Gastroesophageal sphincter (tissue), 4 donors: ENCODE measurements around the gene WDR73. TPM values are rescaled to one million over a fixed set of nuclear protein-coding genes. Genes with fewer than 3 reads are reported as not detected.
A peak's percentile ranks its signal among the peaks of the same experiment; 100 is the strongest.

Source experiments
- ATAC-seq: fragments of 150-250 bp; one replicate; pipeline ENCODE4 v1.9.1; 2016; ENCODE audit warnings: mild to moderate bottlenecking, moderate library complexity
- H3K27ac ChIP-seq, 4 donors: fragments of 200-600 bp; sonication (generic) in 3 of 4; 1 replicate in 3 of 4; 2 replicates in 1 of 4; pipeline ENCODE4 v1.5.1; 2016 to 2019
- H3K27me3 ChIP-seq: fragments of 200-600 bp; sonication (generic); one replicate; pipeline ENCODE4 v1.5.1; 2019
- H3K36me3 ChIP-seq, 2 donors: fragments of 200-600 bp; sonication (generic); one replicate each; pipeline ENCODE4 v1.5.1; 2019; ENCODE audit warnings: control low read depth in 1 of 2
- H3K4me1 ChIP-seq, 3 donors: fragments of 200-600 bp; sonication (generic); 1 replicate in 2 of 3; 2 replicates in 1 of 3; pipeline ENCODE4 v1.5.1; 2016 to 2019; ENCODE audit warnings: control low read depth in 2 of 3
- H3K4me3 ChIP-seq, 2 donors: fragments of 200-600 bp; sonication (generic); one replicate each; pipeline ENCODE4 v1.5.1; 2019; ENCODE audit warnings: mild to moderate bottlenecking in 1 of 2, moderate library complexity in 1 of 2
- H3K9me3 ChIP-seq, 3 donors: fragments of 200-600 bp; sonication (generic); one replicate each; pipeline ENCODE4 v1.5.1; 2017 to 2019; ENCODE audit warnings: control low read depth in 2 of 3
- CTCF ChIP-seq, 4 experiments: fragments of 200-600 bp in 2 of 4; fragments of 450-650 bp in 2 of 4; sonication (generic) in 1 of 4; IDR thresholded peaks; one replicate each; pipeline ENCODE4 v1.5.1; 2017 to 2019; ENCODE audit warnings: antibody characterized with exemption in 4 of 4, mild to moderate bottlenecking in 2 of 4, moderate library complexity in 2 of 4
- EP300 ChIP-seq: sonication (generic); formaldehyde crosslinking; IDR thresholded peaks from one replicate; pipeline ENCODE4 v1.6.1; 2017; ENCODE audit warnings: antibody characterized with exemption, mild to moderate bottlenecking
- POLR2A ChIP-seq, 2 donors: fragments of 450-650 bp; IDR thresholded peaks; one replicate each; pipeline ENCODE4 v1.6.1; 2017; ENCODE audit warnings: antibody characterized with exemption in 2 of 2, mild to moderate bottlenecking in 2 of 2, moderate library complexity in 1 of 2
- POLR2AphosphoS5 ChIP-seq: sonication (generic); formaldehyde crosslinking; IDR thresholded peaks from one replicate; pipeline ENCODE4 v1.6.1; 2017; ENCODE audit warnings: antibody characterized with exemption
- WGBS, 2 donors: methylation state at CpG; one replicate each; pipeline ENCODE4 v1.1.5; 2018; ENCODE audit warnings: low coverage in 1 of 2; 5-methylcytosine and 5-hydroxymethylcytosine counted together
- total RNA-seq, 4 donors: library from RNA; depleted of rRNA; stranded (reverse); fragments of >200 nt; gene quantifications; one replicate each; pipeline ENCODE4 v1.1.0, GENCODE V29; 2016

WDR73 gene
- total RNA-seq, 4 donors from 2014 or later = 12.6 to 43.3 (median 20.2) TPM

- peaks cover 0 to 63% of the 10 kb centered on the region in 2 donors for H3K36me3 ChIP-seq
- H3K27me3 ChIP-seq = no peaks in the 10 kb centered on the region
- no peaks in the 10 kb centered on the region for H3K4me1 ChIP-seq
- H3K9me3 ChIP-seq = peaks cover 0 to 22% (median 0%) of the 10 kb centered on the region in 3 donors
- TF ChIP-seq POLR2AphosphoS5 (no peak), EP300 (no peak), CTCF (IDR thresholded peaks at IDR 0.05) (no peak), POLR2A (IDR thresholded peaks at IDR 0.05) (no peak)
- no peak overlapping the region for H3K4me3 ChIP-seq
- 89 to 90% methylated on average over 6 of the region's 7 CpGs for WGBS, 2 donors
- no peak for ATAC-seq
- no peak overlapping the region for H3K27ac ChIP-seq
Measured at GRCh38 chr15:84624359-84624758, 29.7 kb downstream of the WDR73 start.

- ATAC-seq = no peak
- no peak overlapping the region for H3K27ac ChIP-seq
- WGBS, 2 donors = 93% methylated on average over 9 of the region's 17 CpGs; no CpG with 5 or more reads in 1 of the 2 donors
- H3K4me1 ChIP-seq = no peaks in the 10 kb centered on the region
- H3K9me3 ChIP-seq = peaks cover 0 to 22% (median 0%) of the 10 kb centered on the region in 3 donors
- H3K27me3 ChIP-seq = no peaks in the 10 kb centered on the region
- peaks cover 0 to 54% of the 10 kb centered on the region in 2 donors for H3K36me3 ChIP-seq
- H3K4me3 ChIP-seq = no peak overlapping the region
- TF ChIP-seq CTCF (IDR thresholded peaks at IDR 0.05) (no peak), POLR2AphosphoS5 (no peak), EP300 (no peak), POLR2A (IDR thresholded peaks at IDR 0.05) (no peak)
Measured at GRCh38 chr15:84621358-84621979, 32.6 kb downstream of the WDR73 start.

GRCh38 chr15:84620626-84621025 lies 33.5 kb downstream of the WDR73 start:
- no peak overlapping the region for H3K4me3 ChIP-seq
- no peak for TF ChIP-seq EP300
- WGBS, 2 donors = 83 to 94% methylated on average over 1 to 3 of the region's 8 CpGs
- no peaks in the 10 kb centered on the region for H3K4me1 ChIP-seq
- H3K9me3 ChIP-seq = peaks cover 0 to 22% (median 0%) of the 10 kb centered on the region in 3 donors
- no peaks in the 10 kb centered on the region for H3K27me3 ChIP-seq
- H3K27ac ChIP-seq = no peak overlapping the region
- H3K36me3 ChIP-seq = peaks cover 0 to 45% of the 10 kb centered on the region in 2 donors
- no peak for ATAC-seq

GRCh38 chr15:84616235-84616634 lies 37.8 kb downstream of the WDR73 start:
- WGBS, 2 donors = 60 to 82% methylated on average over 1 to 3 of the region's 3 CpGs
- Histone ChIP-seq H3K4me3 (no peak overlapping the region), H3K27ac (no peak overlapping the region), H3K27me3 (no peaks in the 10 kb centered on the region), H3K4me1 (no peaks in the 10 kb centered on the region), H3K36me3 (peaks cover 0 to 26% of the 10 kb centered on the region in 2 donors), H3K9me3 (peaks cover 0 to 9% (median 0%) of the 10 kb centered on the region in 3 donors)
- ATAC-seq = no peak
- TF ChIP-seq POLR2A (IDR thresholded peaks at IDR 0.05) (peak in 1 of 2 donors; percentile 7), POLR2AphosphoS5 (no peak)

- Histone ChIP-seq H3K4me1 (no peaks in the 10 kb centered on the region), H3K4me3 (no peak overlapping the region), H3K27ac (no peak overlapping the region), H3K9me3 (no peaks in the 10 kb centered on the region), H3K27me3 (no peaks in the 10 kb centered on the region), H3K36me3 (peaks cover 0 to 48% of the 10 kb centered on the region in 2 donors)
- TF ChIP-seq CTCF (IDR thresholded peaks at IDR 0.05) (no peak), EP300 (no peak), POLR2A (IDR thresholded peaks at IDR 0.05) (no peak), POLR2AphosphoS5 (no peak)
- no peak for ATAC-seq
- WGBS, 2 donors = 95 to 98% methylated on average over 6 to 7 of the region's 7 CpGs
Measured at GRCh38 chr15:84611631-84612030, 42.5 kb downstream of the WDR73 start.
